ENCODE measurements around the gene VRTN.

DNA sequence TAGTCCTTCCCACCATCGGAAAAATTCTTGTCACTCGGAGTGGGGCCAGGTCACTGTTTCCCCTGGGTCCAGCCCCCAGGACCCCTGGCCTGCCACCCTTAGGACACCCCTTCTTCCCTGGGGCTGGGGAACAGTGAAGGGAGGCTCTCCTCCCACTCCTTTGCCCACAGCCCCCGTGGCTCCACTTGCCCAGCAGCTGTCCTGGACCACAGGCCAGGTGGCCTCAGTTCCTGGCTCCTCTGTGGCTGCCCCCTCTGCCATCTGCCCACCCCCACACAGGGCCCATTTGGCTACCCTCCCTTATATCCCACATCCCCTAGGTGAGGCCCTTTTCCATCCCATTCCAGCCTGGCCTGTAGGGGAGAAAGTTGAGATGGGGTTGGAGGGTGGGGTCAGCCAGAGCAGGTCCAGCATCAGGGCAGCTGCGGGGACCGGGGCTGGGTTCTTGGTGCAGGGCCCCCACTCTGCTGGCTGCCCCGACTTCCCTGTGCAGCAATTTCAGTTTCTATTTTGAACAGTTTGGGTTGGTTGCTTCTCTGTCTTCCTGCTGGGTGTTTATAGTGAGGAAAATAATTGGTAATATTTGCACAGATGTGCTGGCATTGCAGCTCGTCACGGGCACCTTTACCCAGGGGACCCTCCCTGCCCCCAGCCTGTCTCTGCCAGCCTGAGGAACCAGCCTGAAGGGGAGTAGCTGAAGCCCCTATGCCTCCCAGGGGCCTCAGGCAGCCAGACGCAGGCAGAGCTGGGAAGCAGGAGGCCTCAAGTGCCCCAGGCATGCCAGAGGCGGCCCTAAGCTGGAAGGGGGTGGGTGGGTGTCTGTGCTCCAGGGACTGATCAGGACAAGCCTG, 54.4 kb downstream of the VRTN start:
- TF ChIP-seq CTCF (IDR thresholded peaks at IDR 0.05) = no peak
- TF ChIP-seq POLR2A (IDR thresholded peaks at IDR 0.05) = no peak
